Fibroblast of the aortic adventitia (primary cell): ENCODE measurements around the gene TMEM38A. TPM values are rescaled to one million over a fixed set of nuclear protein-coding genes. Genes with fewer than 3 reads are reported as not detected.
"Not testable (repeated sequence)": the region's sequence is repeated elsewhere in the genome, so short reads cannot be mapped to it uniquely, and the experiment has no call there.

ENCODE experiments used
- DNase-seq: peaks from one replicate; pipeline ENCODE4 v3.0.0-alpha.2; 2010; ENCODE audit warnings: low read depth
- H3K4me3 ChIP-seq: 2 replicates; pipeline ENCODE4 v1.5.1; 2011; ENCODE audit warnings: low read depth, mild to moderate bottlenecking, control low read depth, low read length, moderate library complexity
- total RNA-seq: library from RNA; depleted of rRNA; stranded (reverse); fragments of >200 nt; gene quantifications from 2 replicates; pipeline ENCODE4 v1.2.3, GENCODE V29; 2012; ENCODE audit warnings: low replicate concordance
- TF ChIP-seq, protein P1 (sequence below): IDR thresholded peaks from 2 replicates; pipeline ENCODE4 v1.5.1; 2011; ENCODE audit warnings: mild to moderate bottlenecking, low read length, control low read depth, inconsistent platforms; ENCODE audit not compliant: insufficient read depth

Gene TMEM38A
- total RNA-seq, 1 donor, result 3.3 TPM

GRCh38 chr19:16659464-16659831 lies 1.5 kb upstream of the TMEM38A start:
- peak overlapping the region; percentile 99 for H3K4me3 ChIP-seq
- TF ChIP-seq, protein P1, sequence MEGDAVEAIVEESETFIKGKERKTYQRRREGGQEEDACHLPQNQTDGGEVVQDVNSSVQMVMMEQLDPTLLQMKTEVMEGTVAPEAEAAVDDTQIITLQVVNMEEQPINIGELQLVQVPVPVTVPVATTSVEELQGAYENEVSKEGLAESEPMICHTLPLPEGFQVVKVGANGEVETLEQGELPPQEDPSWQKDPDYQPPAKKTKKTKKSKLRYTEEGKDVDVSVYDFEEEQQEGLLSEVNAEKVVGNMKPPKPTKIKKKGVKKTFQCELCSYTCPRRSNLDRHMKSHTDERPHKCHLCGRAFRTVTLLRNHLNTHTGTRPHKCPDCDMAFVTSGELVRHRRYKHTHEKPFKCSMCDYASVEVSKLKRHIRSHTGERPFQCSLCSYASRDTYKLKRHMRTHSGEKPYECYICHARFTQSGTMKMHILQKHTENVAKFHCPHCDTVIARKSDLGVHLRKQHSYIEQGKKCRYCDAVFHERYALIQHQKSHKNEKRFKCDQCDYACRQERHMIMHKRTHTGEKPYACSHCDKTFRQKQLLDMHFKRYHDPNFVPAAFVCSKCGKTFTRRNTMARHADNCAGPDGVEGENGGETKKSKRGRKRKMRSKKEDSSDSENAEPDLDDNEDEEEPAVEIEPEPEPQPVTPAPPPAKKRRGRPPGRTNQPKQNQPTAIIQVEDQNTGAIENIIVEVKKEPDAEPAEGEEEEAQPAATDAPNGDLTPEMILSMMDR, result no peak
- no peak for DNase-seq

GRCh38 chr19:16659832-16660708 lies 869 bp upstream of the TMEM38A start, which contains the start of gene SMIM7:
Gene SMIM7, minus strand, starts transcription at chr19:16660144. Its CDS starts 34 bp downstream, at chr19:16660110.
- TF ChIP-seq, protein P1, result no peak
- DNase-seq, result peak; percentile 98
- H3K4me3 ChIP-seq, result peak within 1 kb of the TSS; percentile 99

DNA sequence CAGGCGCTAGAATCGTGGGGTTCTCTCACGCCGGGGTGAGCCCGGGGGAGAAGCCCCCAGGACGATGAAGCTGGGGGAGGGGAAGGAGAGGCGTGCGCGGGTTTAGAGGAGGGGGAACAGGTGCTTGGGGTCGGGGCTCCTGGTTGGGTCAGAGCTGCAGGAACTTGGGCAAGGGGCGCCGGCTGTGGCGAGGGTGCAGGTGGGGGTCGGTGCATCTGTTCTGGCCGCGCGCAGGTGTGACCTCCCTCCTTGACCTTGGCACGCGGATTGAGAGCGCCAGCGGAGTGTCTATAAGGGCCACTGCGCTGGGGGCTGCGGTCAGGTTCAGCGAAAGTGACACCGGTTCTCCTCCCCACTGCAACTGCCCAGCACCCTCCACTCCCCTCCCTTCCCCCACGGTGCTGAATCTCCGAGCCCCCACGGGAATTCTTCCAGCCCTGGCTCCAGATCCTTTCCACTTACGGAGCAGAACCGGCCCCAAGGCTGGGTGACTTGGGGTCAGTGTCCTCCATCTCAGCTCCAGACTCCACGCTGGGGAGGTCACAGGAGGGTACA lies 618 bp downstream of the TMEM38A start:
- no peak for DNase-seq
- TF ChIP-seq, protein P1, result no peak

GRCh38 chr19:16668176-16668575 lies 7.2 kb downstream of the TMEM38A start:
- H3K4me3 ChIP-seq, result no peak overlapping the region
- no peak for DNase-seq
- TF ChIP-seq, protein P1, result no peak

More for the DNA sequence above, 618 bp downstream of the TMEM38A start:
- H3K4me3 ChIP-seq, result peak overlapping the region; percentile 75

- not testable (repeated sequence) for DNase-seq, H3K4me3 ChIP-seq
These were observed 7.8 kb downstream of the TMEM38A start for GRCh38 chr19:16668702-16669101.

- TF ChIP-seq, protein P1, result no peak
- no peak for DNase-seq
- H3K4me3 ChIP-seq, result no peak overlapping the region
These were observed 9.4 kb downstream of the TMEM38A start for GRCh38 chr19:16670291-16670690.

- DNase-seq, result no peak
- no peak overlapping the region for H3K4me3 ChIP-seq
- TF ChIP-seq, protein P1, result no peak
These were observed 10.8 kb downstream of the TMEM38A start for GRCh38 chr19:16671652-16672274.
